GM21529 (cell line): ENCODE data around the gene PADI3.
A peak's percentile ranks its signal among the peaks of the same experiment; 100 is the strongest.

Experiments
- ATAC-seq: cut with Tn5 transposase; IDR thresholded peaks from one replicate; pipeline ENCODE4 v1.9.1; 2021; ENCODE audit not compliant: unreplicated experiment

Gene PADI3

DNA sequence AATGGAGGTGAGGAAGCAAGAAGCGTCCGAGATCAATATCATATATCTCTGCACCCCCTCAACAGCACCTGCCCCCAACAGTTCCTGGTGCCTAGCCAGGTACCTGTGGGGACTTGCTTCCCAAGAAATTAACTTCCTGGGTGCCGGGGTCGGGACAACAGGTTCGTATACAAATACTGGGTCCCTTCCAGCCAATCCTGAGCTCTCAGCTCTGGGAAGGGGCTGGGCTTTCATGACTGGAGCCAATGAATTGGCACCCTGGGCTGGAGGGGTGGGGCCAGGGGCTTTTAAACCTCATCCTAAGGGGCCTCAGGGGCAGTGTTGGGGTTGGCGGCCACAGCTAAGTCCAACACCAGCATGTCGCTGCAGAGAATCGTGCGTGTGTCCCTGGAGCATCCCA lies at the start of gene PADI3:
Gene PADI3 (plus strand): TSS at position 318 of the 400 bp plus-strand sequence. CDS start 40 bp downstream, at position 358.
- ATAC-seq: no peak

GRCh38 chr1:17199267-17200044 lies 49.4 kb upstream of the PADI3 start:
- ATAC-seq: no peak

DNA sequence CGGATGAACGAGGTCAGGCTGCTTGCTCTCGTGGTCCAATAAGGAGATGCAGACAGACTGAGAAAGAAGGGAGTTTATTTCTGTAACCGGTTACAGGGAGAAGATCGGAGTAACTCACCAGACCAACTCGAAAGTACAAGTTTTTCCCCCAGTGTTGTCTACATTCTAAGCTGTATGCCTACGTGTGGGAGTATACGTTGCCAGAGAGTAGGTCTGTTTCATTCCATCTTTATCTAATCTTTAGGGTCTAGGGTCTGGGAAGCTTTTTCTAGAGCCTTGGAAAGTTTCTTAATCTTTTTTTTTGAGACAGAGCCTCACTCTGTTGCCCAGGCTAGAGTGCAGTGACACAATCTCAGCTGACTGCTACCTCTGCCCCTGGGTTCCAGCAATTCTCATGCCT lies 48.7 kb upstream of the PADI3 start:
- ATAC-seq: no peak

DNA sequence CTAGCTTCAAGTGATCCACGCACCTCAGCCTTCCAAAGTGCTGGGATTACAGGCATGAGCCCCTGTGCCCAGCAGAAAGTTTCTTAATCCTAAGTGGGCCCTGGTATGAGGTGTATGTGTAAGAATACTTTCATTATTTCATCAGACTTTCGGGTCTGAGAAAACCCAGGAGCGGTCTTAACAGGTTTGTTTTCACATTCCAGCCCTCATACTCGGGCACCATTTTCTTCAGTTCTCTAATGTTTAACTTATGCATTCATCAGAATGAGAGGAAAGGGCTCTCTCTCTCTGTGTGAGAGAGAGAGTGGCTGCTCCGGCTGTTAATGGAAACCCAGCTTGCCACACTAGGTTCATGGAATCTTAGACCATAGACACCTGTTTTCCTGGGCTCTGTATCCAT lies 48.1 kb upstream of the PADI3 start:
- no peak for ATAC-seq

GRCh38 chr1:17201201-17202021 lies 47.5 kb upstream of the PADI3 start:
- no peak for ATAC-seq

DNA sequence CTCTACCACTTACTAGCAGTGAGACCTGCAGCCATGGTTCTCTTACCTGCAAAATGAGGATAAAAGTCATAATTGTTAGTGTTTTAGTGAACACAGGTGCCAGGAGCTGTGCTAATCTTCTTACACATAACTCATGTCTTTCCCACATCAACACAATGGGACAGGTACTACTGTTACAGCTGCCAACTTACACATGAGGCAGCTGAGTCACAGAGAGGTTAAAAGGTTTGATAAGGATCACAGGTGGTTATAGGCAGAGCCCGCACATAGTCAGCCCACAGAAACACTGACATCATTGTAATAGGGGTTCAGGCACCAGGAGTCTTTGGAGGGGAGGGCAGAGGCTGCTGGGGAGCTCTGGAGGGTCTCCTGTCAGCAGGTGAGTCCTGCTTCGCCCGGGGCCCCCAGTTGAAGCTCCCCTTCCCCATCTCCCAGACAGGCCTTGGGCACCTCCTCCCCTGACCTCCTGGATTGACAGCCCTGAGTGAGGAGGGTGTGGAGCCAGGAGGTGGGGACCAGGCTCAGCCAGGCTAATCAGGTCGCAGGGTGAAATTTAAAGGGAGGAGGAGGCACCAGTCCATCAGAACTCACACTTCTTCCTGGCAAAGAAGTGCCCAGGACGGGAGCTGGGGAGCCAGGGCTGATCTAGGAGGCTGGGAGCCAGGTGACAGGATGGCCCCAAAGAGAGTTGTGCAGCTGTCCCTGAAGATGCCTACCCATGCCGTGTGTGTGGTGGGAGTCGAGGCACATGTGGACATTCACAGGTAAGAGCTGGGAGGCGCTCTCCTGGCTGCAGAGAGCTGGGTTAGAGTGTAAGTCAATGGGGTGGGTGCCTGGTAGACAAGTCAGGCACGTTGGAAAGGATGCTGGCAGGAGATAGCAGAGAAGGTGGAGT lies 44.1 kb upstream of the PADI3 start, which contains the start of gene PADI1:
Gene PADI1 (plus strand): TSS at position 583 of the 895 bp plus-strand sequence. CDS start 90 bp downstream, at position 673.
- ATAC-seq: no peak

GRCh38 chr1:17205652-17206051 lies 43.2 kb upstream of the PADI3 start:
- ATAC-seq: no peak

DNA sequence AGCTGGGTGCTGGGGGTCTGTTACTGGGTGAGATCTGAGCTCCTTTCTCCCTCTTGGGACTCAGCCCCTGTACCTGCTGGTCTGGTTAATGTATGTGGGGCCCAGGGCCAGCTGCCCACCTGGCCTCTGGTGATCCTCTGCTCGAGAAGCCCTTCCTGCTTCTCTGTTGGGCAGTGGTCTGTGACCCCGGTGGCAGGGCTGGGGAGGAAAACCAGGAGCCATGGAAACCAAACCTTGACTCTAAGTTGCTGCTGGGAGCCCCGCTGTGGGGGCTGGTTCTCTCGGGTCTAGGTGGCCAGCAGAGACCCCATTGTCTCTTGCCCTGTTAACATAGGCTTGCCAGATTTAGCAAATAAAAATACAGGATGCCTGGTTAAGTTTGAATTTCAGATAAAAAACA lies 42.7 kb upstream of the PADI3 start:
- no peak for ATAC-seq

- ATAC-seq: peak; percentile 58
Observed at GRCh38 chr1:17207046-17207445, 41.9 kb upstream of the PADI3 start.

- no peak for ATAC-seq
Observed at GRCh38 chr1:17207540-17207939, 41.4 kb upstream of the PADI3 start.

GRCh38 chr1:17207966-17208418 lies 40.9 kb upstream of the PADI3 start:
- ATAC-seq: peak; percentile 63

- ATAC-seq: no peak
Observed at GRCh38 chr1:17208546-17208945, 40.4 kb upstream of the PADI3 start.

DNA sequence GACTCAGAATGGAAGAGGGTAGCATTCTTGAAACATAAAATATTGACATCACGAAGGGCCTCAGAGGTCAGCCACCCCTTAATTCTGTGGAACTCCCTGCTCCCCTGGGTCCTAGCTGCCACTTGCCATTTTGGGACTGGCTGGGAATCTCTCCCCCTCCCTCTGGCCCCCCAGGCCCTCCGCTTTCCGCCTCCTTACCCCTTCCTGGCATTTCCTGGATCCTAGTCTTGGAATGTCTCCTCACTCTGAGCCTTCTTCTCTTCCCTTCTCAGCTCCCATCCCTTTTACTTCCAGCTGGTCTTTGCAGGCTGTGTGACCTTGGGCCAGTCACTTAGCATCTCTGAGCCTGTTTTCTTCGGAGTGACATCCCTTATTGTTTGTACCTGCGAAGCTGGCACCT lies 39.5 kb upstream of the PADI3 start:
- no peak for ATAC-seq

- no peak for ATAC-seq
Observed at GRCh38 chr1:17210176-17210575, 38.7 kb upstream of the PADI3 start.

- ATAC-seq: no peak
Observed at GRCh38 chr1:17211377-17211776, 37.5 kb upstream of the PADI3 start.

- ATAC-seq: no peak
Observed at GRCh38 chr1:17212009-17212408, 36.9 kb upstream of the PADI3 start.

DNA sequence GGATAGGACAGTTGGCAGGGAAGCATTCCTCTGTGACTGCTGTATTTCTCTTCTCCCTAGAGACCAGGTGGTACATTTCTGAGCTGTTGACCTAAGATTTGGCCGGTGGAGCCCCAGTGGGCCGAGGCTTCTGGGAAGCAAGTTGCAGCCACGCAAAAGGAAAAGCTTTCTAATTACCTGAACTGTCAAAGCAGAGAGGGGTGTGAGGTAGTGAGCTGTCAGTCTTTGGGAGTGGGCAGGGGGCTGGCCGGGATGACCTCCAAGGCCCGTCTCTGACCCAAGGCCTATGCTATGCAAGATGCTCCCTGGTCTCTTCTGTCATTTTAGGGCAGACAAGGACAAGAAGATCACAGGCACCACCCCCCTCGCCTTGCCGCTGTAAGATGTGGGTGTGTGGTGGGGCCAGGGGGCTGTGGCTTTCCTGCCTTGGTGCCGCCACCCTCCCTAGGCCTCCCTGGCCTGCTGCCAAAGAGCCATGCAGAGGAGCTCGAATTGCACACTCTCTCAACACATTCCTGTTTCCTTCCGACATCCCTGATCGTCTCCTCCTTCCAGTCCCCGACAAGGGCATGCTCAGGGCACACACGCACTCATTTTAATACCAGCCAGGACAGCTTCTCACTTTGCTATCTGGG lies 36.3 kb upstream of the PADI3 start:
- no peak for ATAC-seq

- ATAC-seq: no peak
Observed at GRCh38 chr1:17213148-17213781, 35.6 kb upstream of the PADI3 start.

- ATAC-seq: no peak
Observed at GRCh38 chr1:17213782-17214148, 35.1 kb upstream of the PADI3 start.

DNA sequence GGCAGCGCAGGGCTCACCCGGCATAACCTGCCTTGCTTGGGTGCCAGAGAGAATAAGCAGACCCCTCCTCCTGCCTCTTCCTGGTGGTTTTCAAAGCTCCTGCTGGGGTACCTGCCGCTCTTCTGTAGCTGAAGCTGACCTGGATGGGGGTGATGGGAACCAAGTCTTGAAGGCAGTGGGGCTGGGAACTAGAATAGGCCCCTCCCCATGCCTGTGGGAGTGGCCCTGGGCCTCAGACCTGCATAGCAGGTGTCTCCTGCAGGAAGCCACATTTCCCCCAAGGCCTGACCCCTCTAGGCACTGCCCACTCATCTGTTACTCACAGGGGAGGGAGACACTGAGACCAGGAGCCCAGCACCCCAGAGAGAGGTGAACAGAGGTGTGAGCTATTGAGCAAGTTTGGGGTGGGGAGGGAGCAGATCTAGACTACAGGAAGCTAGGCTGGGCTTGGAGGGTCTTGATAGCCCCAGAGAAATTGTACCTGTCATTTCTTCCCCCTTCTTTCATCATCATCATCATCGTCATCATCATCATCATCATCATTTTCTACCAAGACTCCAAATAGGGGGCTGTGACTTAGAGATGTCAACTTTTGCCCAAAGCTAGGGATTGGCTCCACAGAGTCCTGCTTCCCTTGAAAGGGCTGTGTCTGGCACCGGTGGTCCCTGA lies 33.9 kb upstream of the PADI3 start:
- no peak for ATAC-seq
